HepG2 (cell line): ENCODE data around the gene B3GNT9. TPM values are rescaled to one million over a fixed set of nuclear protein-coding genes. Genes with fewer than 3 reads are reported as not detected.

Source experiments
- ARID2 ChIP-seq: sonication (generic); formaldehyde crosslinking; IDR thresholded peaks from 2 replicates; pipeline ENCODE4 v1.8.1; 2022; ENCODE audit warnings: mild to moderate bottlenecking, missing genetic modification reagents, borderline replicate concordance
- CC2D1A ChIP-seq: sonication (generic); formaldehyde crosslinking; IDR thresholded peaks from 2 replicates; pipeline ENCODE4 v1.8.1; 2023; ENCODE audit warnings: mild to moderate bottlenecking, missing genetic modification reagents
- CHD2 ChIP-seq: IDR thresholded peaks from 2 replicates; pipeline ENCODE4 v1.6.1; 2011; ENCODE audit warnings: low read depth, low read length, improper control_type of control experiment
- EEA1 ChIP-seq: sonication (generic); formaldehyde crosslinking; IDR thresholded peaks from 2 replicates; pipeline ENCODE4 v1.5.1; 2020; ENCODE audit warnings: mild to moderate bottlenecking, missing genetic modification reagents, borderline replicate concordance
- GABPB1 ChIP-seq: IDR thresholded peaks from 2 replicates; pipeline ENCODE4 v1.6.1; 2016; ENCODE audit warnings: mild to moderate bottlenecking, missing genetic modification reagents, moderate library complexity, missing compliant biosample characterization
- HCFC1 ChIP-seq: fragments of 150-350 bp; IDR thresholded peaks from 2 replicates; pipeline ENCODE4 v1.6.1; 2014; ENCODE audit warnings: low read depth, low read length
- HIVEP1 ChIP-seq: sonication (generic); formaldehyde crosslinking; IDR thresholded peaks from 2 replicates; pipeline ENCODE4 v1.4.0; 2020; ENCODE audit warnings: mild to moderate bottlenecking, missing genetic modification reagents
- KMT2A ChIP-seq: sonication (generic); formaldehyde crosslinking; IDR thresholded peaks from 2 replicates; pipeline ENCODE4 v1.4.0; 2020; ENCODE audit warnings: missing genetic modification reagents
- MYC ChIP-seq: sonication (generic); formaldehyde crosslinking; IDR thresholded peaks from 2 replicates; pipeline ENCODE4 v1.9.0; 2021; ENCODE audit warnings: missing genetic modification reagents, borderline replicate concordance
- NFKBIZ ChIP-seq: IDR thresholded peaks from 2 replicates; pipeline ENCODE4 v1.6.1; 2018; ENCODE audit warnings: missing genetic modification reagents, missing compliant biosample characterization
- NPAS2 ChIP-seq: sonication (generic); formaldehyde crosslinking; IDR thresholded peaks from 2 replicates; pipeline ENCODE4 v1.8.0; 2022; ENCODE audit warnings: mild to moderate bottlenecking, missing genetic modification reagents, borderline replicate concordance
- NR2F2 ChIP-seq: IDR thresholded peaks from 2 replicates; pipeline ENCODE4 v1.6.1; 2012; ENCODE audit warnings: low read depth, inconsistent platforms, borderline replicate concordance
- NR3C1 ChIP-seq: sonication (generic); formaldehyde crosslinking; IDR thresholded peaks from 2 replicates; pipeline ENCODE4 v1.4.0; 2020; ENCODE audit warnings: missing genetic modification reagents
- RBM22 ChIP-seq: fragments of 200-400 bp; formaldehyde crosslinking; optimal IDR thresholded peaks from 2 replicates; pipeline ENCODE3; 2017; ENCODE audit warnings: mild to moderate bottlenecking, low read length, moderate library complexity
- RFX3 ChIP-seq: IDR thresholded peaks from 2 replicates; pipeline ENCODE4 v1.6.1; 2016; ENCODE audit warnings: missing biosample characterization, missing genetic modification reagents
- SP2 ChIP-seq: sonication (generic); formaldehyde crosslinking; IDR thresholded peaks from 2 replicates; pipeline ENCODE4 v1.5.1; 2020; ENCODE audit warnings: mild to moderate bottlenecking, missing genetic modification reagents
- TMF1 ChIP-seq: sonication (generic); formaldehyde crosslinking; IDR thresholded peaks from 2 replicates; pipeline ENCODE4 v1.8.1; 2022; ENCODE audit warnings: low read depth, missing genetic modification reagents
- TOE1 ChIP-seq: sonication (generic); formaldehyde crosslinking; IDR thresholded peaks from 2 replicates; pipeline ENCODE4 v1.4.0; 2020; ENCODE audit warnings: mild to moderate bottlenecking, missing genetic modification reagents
- ZC3H13 ChIP-seq: sonication (generic); formaldehyde crosslinking; IDR thresholded peaks from 2 replicates; pipeline ENCODE4 v1.8.1; 2023; ENCODE audit warnings: mild to moderate bottlenecking, missing genetic modification reagents, moderate library complexity
- ZFX ChIP-seq: sonication (generic); formaldehyde crosslinking; IDR thresholded peaks from 2 replicates; pipeline ENCODE4 v1.4.0; 2020; ENCODE audit warnings: mild to moderate bottlenecking, low read depth, missing genetic modification reagents, moderate library complexity
- ZNF282 ChIP-seq: fragments of 450-650 bp; IDR thresholded peaks from 2 replicates; pipeline ENCODE4 v1.6.1; 2018; ENCODE audit not compliant: partially characterized antibody
- ZNF292 ChIP-seq: sonication (generic); formaldehyde crosslinking; IDR thresholded peaks from 2 replicates; pipeline ENCODE4 v1.8.1; 2022; ENCODE audit warnings: mild to moderate bottlenecking, low read depth, missing genetic modification reagents, borderline replicate concordance
- ZNF510 ChIP-seq: sonication (generic); formaldehyde crosslinking; IDR thresholded peaks from 2 replicates; pipeline ENCODE4 v1.4.0; 2020; ENCODE audit warnings: low read depth, mild to moderate bottlenecking, missing genetic modification reagents
- ZNF552 ChIP-seq: sonication (generic); formaldehyde crosslinking; IDR thresholded peaks from 2 replicates; pipeline ENCODE4 v1.9.0; 2022; ENCODE audit warnings: missing genetic modification reagents, mild to moderate bottlenecking, borderline replicate concordance
- ZNF605 ChIP-seq: sonication (generic); formaldehyde crosslinking; IDR thresholded peaks from 2 replicates; pipeline ENCODE4 v1.8.0; 2022; ENCODE audit warnings: mild to moderate bottlenecking, missing genetic modification reagents
- ZNF710 ChIP-seq: sonication (generic); formaldehyde crosslinking; IDR thresholded peaks from 2 replicates; pipeline ENCODE4 v1.5.0; 2020; ENCODE audit warnings: mild to moderate bottlenecking, missing genetic modification reagents, borderline replicate concordance
- ZNF772 ChIP-seq: sonication (generic); formaldehyde crosslinking; IDR thresholded peaks from 2 replicates; pipeline ENCODE4 v1.5.0; 2020; ENCODE audit warnings: mild to moderate bottlenecking, missing genetic modification reagents
- ZZZ3 ChIP-seq: sonication (generic); formaldehyde crosslinking; IDR thresholded peaks from 2 replicates; pipeline ENCODE4 v1.4.0; 2020; ENCODE audit warnings: missing genetic modification reagents, mild to moderate bottlenecking, borderline replicate concordance
- polyA plus RNA-seq, 8 experiments: library from polyadenylated mRNA; depleted of rRNA in 3 of 8; stranded (reverse) in 7 of 8; unstranded in 1 of 8; fragments of >200 nt; fragmentation: Illumina TruSeq in 4 of 8; extraction: Trizol in 4 of 8; gene quantifications; 2 replicates each; pipeline versions ENCODE4 v1.2.1 to v1.2.3, GENCODE V29; 2011 to 2016; ENCODE audit warnings: low read depth in 4 of 8, missing spikeins in 1 of 8, mixed read lengths in 1 of 8; ENCODE audit not compliant: insufficient read depth in 1 of 8
- total RNA-seq, 5 experiments: library from RNA; depleted of rRNA; stranded (reverse); fragments of >200 nt; fragmentation: Illumina TruSeq; extraction: Trizol; gene quantifications; 2 replicates each; pipeline ENCODE4 v1.2.3, GENCODE V29; 2016; ENCODE audit warnings: low read depth in 1 of 5
- TF ChIP-seq, protein P1 (sequence below): sonication (generic); formaldehyde crosslinking; IDR thresholded peaks from 2 replicates; pipeline ENCODE4 v1.5.0; 2020; ENCODE audit warnings: missing genetic modification reagents, mild to moderate bottlenecking, borderline replicate concordance

Gene B3GNT9
- total and polyA plus RNA-seq, 2 of the 13 experiments (the other 11 are each of a cell fraction or from before 2014, with no cell fraction given) = 1.5 to 3.1 TPM

DNA sequence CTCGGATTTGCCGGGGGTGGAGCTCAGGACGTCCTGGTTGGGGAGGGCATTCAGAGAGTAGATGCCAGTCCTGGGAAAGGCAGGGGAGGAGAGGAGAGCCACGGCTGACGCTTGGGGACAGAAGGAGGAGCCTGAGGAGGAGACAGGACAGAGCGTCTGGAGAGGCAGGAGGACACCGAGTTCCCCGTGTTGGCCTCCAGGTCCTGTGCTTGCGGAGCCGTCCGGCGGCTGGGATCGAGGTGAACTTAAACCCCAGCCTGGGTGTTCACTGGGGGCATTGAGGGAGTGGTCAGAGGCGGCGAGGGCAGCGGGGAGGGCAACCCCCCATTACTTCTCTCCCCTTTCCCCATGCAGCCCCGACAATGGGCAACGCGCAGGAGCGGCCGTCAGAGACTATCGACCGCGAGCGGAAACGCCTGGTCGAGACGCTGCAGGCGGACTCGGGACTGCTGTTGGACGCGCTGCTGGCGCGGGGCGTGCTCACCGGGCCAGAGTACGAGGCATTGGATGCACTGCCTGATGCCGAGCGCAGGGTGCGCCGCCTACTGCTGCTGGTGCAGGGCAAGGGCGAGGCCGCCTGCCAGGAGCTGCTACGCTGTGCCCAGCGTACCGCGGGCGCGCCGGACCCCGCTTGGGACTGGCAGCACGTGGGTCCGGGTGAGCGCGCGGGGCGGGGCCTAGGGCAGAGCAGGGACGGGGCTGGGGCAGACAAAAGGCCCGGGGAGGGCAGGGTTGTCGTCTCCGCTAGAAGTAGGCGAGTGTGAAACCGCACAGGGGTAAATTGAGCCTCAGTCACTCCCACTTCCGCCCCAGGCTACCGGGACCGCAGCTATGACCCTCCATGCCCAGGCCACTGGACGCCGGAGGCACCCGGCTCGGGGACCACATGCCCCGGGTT lies 23.3 kb upstream of the B3GNT9 start (continued):
- TF ChIP-seq NPAS2 (no peak), ZNF282 (no peak), ZNF292 (peak; percentile 95; the same call in 1 of the 2 replicates), CHD2 (0 out of 2 replicates have a peak, but pooled peaks have one; percentile 34), MYC (CRISPR knock-in tag) (peak; percentile 94; the same call in 1 of the 2 replicates), NR2F2 (no peak), EEA1 (CRISPR knock-in tag) (peak; percentile 80; the same call in 1 of the 2 replicates), ZNF605 (CRISPR knock-in tag) (peak; percentile 77), ZFX (CRISPR knock-in tag) (peak; percentile 91), ZNF710 (CRISPR knock-in tag) (peak; percentile 77; the same call in 1 of the 2 replicates), GABPB1 (CRISPR knock-in tag) (peak; percentile 91), HCFC1 (peak; percentile 12; the same call in 1 of the 2 replicates), ZC3H13 (CRISPR knock-in tag) (peak; percentile 97), KMT2A (peak; percentile 90), NR3C1 (CRISPR knock-in tag) (no peak), ARID2 (peak; percentile 98), HIVEP1 (CRISPR knock-in tag) (peak; percentile 71; the same call in 1 of the 2 replicates), SP2 (CRISPR knock-in tag) (peak; percentile 76), ZNF772 (CRISPR knock-in tag) (peak; percentile 90), RFX3 (CRISPR knock-in tag) (0 out of 2 replicates have a peak, but pooled peaks have one; percentile 8), CC2D1A (CRISPR knock-in tag) (peak; percentile 39; the same call in 1 of the 2 replicates), TOE1 (CRISPR knock-in tag) (0 out of 2 replicates have a peak, but pooled peaks have one; percentile 51), NFKBIZ (CRISPR knock-in tag) (0 out of 2 replicates have a peak, but pooled peaks have one; percentile 52), ZNF552 (peak; percentile 55; the same call in 1 of the 2 replicates), ZNF510 (peak; percentile 84; the same call in 1 of the 2 replicates), RBM22 (no peak), TMF1 (CRISPR knock-in tag) (peak; percentile 78), ZZZ3 (CRISPR knock-in tag) (peak; percentile 84; the same call in 1 of the 2 replicates)
- TF ChIP-seq, protein P1, sequence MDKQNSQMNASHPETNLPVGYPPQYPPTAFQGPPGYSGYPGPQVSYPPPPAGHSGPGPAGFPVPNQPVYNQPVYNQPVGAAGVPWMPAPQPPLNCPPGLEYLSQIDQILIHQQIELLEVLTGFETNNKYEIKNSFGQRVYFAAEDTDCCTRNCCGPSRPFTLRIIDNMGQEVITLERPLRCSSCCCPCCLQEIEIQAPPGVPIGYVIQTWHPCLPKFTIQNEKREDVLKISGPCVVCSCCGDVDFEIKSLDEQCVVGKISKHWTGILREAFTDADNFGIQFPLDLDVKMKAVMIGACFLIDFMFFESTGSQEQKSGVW (CRISPR knock-in tag) = no peak; the same call in 1 of the 2 replicates
